Colonic mucosa (tissue), 4 donors: ENCODE measurements around the gene TSGA10IP. TPM values are rescaled to one million over a fixed set of nuclear protein-coding genes. Genes with fewer than 3 reads are reported as not detected.

Experiments
- DNase-seq: peaks from one replicate; pipeline ENCODE4 v3.0.0-alpha.2; 2020
- H3K27ac ChIP-seq: fragments of 200-600 bp; one replicate; pipeline ENCODE4 v1.8.0; 2021
- H3K27me3 ChIP-seq: fragments of 200-600 bp; one replicate; pipeline ENCODE4 v1.8.0; 2021
- H3K36me3 ChIP-seq: fragments of 200-600 bp; one replicate; pipeline ENCODE4 v1.8.0; 2021
- H3K4me1 ChIP-seq: fragments of 200-600 bp; one replicate; pipeline ENCODE4 v1.8.0; 2021; ENCODE audit warnings: mild to moderate bottlenecking
- H3K4me3 ChIP-seq: fragments of 200-600 bp; one replicate; pipeline ENCODE4 v1.8.0; 2021
- H3K9ac ChIP-seq, 2 donors: one replicate each; pipeline ENCODE4 v1.7.0; 2013; ENCODE audit warnings: control low read depth in 2 of 2, low read depth in 2 of 2, low read length in 2 of 2
- H3K9me3 ChIP-seq: fragments of 200-600 bp; one replicate; pipeline ENCODE4 v1.8.0; 2021
- intact Hi-C: fragments of 100-400 bp; cut with DNase I; formaldehyde crosslinking; loops from one replicate; pipeline ENCODE4 v1.14.1; 2022
- total RNA-seq, 2 donors: library from RNA; stranded (reverse); fragmentation: NEBNext Ultra II Directional in 1 of 2; extraction: Animal tissue kit (Norgen Biotek cat#: 25700) in 1 of 2; gene quantifications; one replicate each; pipeline ENCODE4 v1.2.1, GENCODE V29; 2021
- TF ChIP-seq, protein P1 (sequence below): fragments of 200-600 bp; IDR thresholded peaks from one replicate; pipeline ENCODE4 v1.8.0; 2022; ENCODE audit warnings: antibody characterized with exemption, mild to moderate bottlenecking
- donor health status: healthy.
- donor health status: DM: no; HTN: no; CAD: no.
- donor health status: DM: no; HTN: no; CAD: no.

The TSGA10IP gene
- total RNA-seq, 2 donors from 2014 or later: not detected

DNA sequence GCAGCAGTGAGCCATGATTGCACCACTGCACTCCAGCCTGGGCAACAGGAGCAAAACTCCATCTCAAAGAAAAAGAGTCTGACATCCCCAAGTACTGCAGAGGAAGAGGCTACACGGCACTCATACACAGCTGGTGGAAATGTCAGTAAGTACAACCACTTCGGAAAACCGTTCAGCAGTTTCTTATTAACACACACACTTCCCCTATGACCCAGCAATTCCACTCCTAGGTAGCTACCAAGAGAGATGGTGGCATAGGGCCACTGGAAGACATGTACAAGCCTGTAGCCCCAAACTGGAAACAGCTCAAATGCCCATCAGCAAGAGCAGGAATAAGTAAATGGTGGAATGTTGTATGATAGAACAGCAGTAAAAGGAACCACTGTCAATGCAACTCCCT, 22.7 kb upstream of the TSGA10IP start:
- Histone ChIP-seq H3K36me3 (no peaks in the 10 kb centered on the region), H3K27ac (no peak overlapping the region), H3K9ac (no peak overlapping the region), H3K27me3 (no peaks in the 10 kb centered on the region), H3K4me1 (peaks cover 16% of the 10 kb centered on the region), H3K9me3 (no peaks in the 10 kb centered on the region), H3K4me3 (no peak overlapping the region)
- intact Hi-C loops: no loop called here
- DNase-seq: no peak
- TF ChIP-seq, protein P1, sequence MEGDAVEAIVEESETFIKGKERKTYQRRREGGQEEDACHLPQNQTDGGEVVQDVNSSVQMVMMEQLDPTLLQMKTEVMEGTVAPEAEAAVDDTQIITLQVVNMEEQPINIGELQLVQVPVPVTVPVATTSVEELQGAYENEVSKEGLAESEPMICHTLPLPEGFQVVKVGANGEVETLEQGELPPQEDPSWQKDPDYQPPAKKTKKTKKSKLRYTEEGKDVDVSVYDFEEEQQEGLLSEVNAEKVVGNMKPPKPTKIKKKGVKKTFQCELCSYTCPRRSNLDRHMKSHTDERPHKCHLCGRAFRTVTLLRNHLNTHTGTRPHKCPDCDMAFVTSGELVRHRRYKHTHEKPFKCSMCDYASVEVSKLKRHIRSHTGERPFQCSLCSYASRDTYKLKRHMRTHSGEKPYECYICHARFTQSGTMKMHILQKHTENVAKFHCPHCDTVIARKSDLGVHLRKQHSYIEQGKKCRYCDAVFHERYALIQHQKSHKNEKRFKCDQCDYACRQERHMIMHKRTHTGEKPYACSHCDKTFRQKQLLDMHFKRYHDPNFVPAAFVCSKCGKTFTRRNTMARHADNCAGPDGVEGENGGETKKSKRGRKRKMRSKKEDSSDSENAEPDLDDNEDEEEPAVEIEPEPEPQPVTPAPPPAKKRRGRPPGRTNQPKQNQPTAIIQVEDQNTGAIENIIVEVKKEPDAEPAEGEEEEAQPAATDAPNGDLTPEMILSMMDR: no peak

DNA sequence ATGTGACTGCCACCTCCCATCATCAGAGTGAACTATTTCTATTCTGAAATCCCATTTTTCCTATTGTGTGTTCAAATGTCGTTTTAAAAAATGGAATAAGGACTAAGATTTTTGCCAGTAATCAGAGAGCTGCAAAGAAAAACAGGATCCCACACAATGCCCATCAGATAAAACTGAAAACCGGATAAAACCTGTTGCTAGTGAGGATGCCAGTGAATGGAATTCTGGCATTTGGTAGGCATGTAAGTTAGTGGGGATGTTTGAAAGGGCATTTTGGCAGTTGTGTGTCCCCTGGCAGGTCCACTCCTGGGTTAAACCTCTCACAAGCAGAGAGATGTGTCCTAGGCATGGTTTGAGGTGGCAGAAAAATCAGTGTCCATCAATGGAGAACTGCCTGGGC, 19.9 kb upstream of the TSGA10IP start:
- no peak overlapping the region for H3K27ac ChIP-seq
- H3K4me3 ChIP-seq: no peak overlapping the region
- intact Hi-C loops: no loop called here
- H3K36me3 ChIP-seq: no peaks in the 10 kb centered on the region
- H3K4me1 ChIP-seq: peaks cover 6% of the 10 kb centered on the region
- no peak for DNase-seq
- H3K9ac ChIP-seq: no peak overlapping the region
- no peaks in the 10 kb centered on the region for H3K9me3 ChIP-seq
- no peaks in the 10 kb centered on the region for H3K27me3 ChIP-seq
- TF ChIP-seq, protein P1: no peak

DNA sequence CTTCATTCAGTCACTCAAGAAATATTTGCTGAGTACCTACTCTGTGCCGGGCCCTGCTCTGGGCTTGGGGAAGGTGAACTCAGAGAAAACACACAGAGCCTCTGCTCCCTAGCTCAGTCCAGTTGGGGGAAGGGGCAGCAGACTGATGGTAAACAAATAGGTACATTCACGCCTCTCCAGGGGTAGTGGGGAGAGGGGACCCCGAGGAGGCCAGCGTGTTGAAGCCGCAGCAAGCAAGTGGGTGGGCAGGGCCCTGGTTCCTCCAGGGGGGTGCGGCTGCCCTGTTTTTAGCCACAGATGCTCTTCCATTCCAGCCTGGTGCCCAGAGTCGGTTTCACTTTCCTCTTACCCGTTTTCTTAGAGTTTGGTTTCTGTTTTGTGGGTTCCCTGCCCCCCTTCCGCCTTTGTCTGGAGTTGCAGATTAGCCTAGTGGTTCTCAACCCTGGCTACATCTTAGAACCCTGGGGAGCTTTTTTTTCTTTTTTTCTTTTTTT, 17.3 kb upstream of the TSGA10IP start:
- TF ChIP-seq, protein P1: no peak
- Histone ChIP-seq H3K9ac (peak overlapping the region in 1 of 2 donors; percentile 24), H3K36me3 (no peaks in the 10 kb centered on the region), H3K4me1 (no peaks in the 10 kb centered on the region), H3K27ac (peak overlapping the region; percentile 66), H3K4me3 (no peak overlapping the region), H3K9me3 (no peaks in the 10 kb centered on the region), H3K27me3 (no peaks in the 10 kb centered on the region)
- intact Hi-C loops: no loop called here
- peak; percentile 45 for DNase-seq

DNA sequence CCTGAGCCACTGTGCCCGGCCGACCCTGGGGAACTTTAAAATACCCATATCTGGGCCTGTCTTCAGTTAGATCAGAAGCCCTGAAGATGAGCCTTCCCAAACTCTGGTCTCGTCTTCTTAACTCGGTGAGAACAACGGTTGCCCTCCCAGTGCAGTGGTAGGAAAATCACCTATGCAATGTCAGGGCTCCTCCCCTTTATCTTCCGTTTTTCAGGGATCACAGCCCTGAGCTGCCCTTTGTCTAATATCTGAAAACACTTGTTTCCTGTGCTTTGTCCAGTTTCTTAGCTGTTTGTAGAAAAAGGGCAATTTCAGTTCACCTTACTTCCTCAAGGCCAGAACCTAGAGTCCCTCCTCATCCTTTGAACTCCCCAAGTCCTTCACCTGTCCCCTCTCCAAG, 16.6 kb upstream of the TSGA10IP start:
- Histone ChIP-seq H3K27ac (no peak overlapping the region), H3K4me3 (no peak overlapping the region)

DNA sequence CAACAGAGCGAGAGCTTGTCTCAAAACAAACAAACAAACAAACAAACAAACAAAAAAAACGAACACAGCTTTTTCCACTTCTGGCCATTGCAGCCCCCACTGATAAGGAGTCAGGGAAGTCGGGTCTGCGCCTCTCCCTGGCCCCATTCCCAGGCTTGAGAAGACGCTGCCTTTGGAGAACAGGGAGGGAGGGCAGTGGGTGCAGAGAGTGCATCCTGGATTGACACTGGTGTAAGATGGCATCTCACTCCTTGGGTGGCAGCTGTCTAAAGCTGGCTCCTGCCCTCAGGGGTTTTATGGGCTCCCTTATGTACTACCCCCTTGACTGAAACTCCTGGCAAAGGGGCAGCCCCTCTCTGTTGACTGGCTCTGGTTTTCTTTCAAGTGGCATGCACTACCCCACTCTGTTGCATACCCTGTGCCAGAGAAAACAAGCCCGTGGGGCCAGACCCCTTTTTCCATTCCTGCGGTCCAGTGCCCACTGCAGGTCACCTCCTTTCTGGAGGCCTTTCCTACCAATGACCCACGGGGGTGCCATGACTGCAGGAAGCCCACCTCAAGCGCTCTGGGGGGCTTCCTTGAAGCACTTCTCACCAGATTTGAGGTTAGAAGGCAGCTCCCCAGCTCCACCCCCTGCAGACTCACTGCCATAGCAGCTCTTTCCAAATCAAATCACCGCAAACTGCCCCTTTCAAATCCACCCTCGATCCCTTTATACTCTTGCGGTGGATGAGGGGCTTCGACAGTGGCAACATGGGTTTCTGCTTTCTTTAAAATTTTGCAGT, 13.3 kb upstream of the TSGA10IP start:
- no peaks in the 10 kb centered on the region for H3K36me3 ChIP-seq
- TF ChIP-seq, protein P1: no peak
- H3K27me3 ChIP-seq: no peaks in the 10 kb centered on the region
- no peak overlapping the region for H3K27ac ChIP-seq
- no peaks in the 10 kb centered on the region for H3K9me3 ChIP-seq
- H3K9ac ChIP-seq: no peak overlapping the region
- intact Hi-C loops: no loop called here
- DNase-seq: no peak
- no peaks in the 10 kb centered on the region for H3K4me1 ChIP-seq
- no peak overlapping the region for H3K4me3 ChIP-seq

More for the DNA sequence above, 16.6 kb upstream of the TSGA10IP start:
- TF ChIP-seq, protein P1: no peak
- Histone ChIP-seq H3K9ac (no peak overlapping the region), H3K9me3 (no peaks in the 10 kb centered on the region), H3K27me3 (no peaks in the 10 kb centered on the region), H3K4me1 (no peaks in the 10 kb centered on the region), H3K36me3 (no peaks in the 10 kb centered on the region)
- DNase-seq: no peak
- intact Hi-C loops: no loop called here
